Stimulated activated naive CD4-positive, alpha-beta T cell (primary cell): Measurements from ENCODE around the gene C10orf71.

Experiments
- DNase-seq, 6 experiments: peaks; one replicate each; lab custom pipeline; 2025; lab: John Stamatoyannopoulos, UW

The C10orf71 gene

GRCh38 chr10:49272251-49273081 is 26.5 kb upstream of the C10orf71 start:
- no peak for DNase-seq

GRCh38 chr10:49273082-49273465 is 25.9 kb upstream of the C10orf71 start:
- no peak for DNase-seq

DNA sequence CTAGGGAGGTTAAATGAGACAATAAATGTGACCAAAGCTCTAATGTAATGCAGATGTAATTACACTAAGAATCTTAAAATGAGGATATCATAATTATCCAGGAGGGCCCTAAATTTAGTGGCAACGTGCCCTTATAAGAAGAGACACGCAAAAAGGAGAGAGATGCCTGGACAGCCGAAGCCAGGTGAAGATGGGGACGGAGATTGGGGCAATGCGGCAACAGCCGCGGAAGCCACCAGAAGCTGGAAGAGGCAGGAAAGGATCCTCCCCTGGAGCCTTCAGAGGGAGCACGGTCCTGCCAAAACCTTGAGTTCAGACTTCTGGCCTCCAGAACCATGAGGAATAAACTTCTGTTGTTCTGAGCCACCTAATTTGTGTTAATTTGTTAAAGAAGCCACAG is 25.3 kb upstream of the C10orf71 start:
- no peak for DNase-seq

GRCh38 chr10:49274886-49275285 is 24.1 kb upstream of the C10orf71 start:
- no peak for DNase-seq

GRCh38 chr10:49275896-49276295 is 23.1 kb upstream of the C10orf71 start:
- no peak for DNase-seq

DNA sequence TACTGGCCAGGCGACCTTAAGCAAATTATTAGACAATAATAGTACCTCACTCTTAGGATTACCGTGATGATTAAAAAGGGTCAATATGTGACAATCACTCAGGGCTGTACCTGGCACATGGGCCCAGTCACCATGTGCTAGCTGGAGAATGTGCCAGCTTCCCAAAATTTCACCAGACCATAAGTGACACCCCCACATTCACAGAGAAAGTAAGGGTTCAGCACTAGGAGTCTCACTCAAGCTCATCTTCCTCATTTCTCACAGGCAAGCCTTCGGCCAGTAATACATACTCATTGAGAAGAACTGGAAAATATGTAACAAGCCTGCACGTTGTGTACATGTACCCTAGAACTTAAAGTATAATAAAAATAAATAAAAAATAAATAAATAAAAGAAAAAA is 22.4 kb upstream of the C10orf71 start:
- no peak for DNase-seq

- no peak for DNase-seq
Measured at GRCh38 chr10:49277973-49278372, 21.0 kb upstream of the C10orf71 start.

DNA sequence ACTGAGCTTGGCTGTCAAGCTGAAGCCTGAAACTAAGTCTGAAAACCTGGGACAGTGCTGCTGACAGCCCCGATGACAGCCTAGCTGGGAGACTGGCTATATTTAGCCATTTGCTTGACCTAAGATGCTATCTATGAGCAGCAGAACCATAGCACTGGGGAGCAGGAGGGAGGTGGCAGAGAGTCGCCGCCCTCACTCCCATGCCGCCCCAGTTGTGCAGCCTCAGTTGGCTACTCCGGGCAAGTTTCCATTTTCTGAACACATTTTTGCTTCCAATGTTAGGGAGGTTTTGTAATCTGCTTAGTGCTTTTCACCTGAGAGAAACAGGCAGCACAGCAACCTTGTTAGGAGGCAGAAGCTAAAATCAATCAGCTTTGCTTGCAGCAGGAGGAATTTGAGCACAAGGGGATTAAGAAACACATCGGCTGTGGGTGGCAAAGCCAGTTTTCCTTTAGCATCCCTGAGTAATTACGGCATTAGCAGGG is 20.4 kb upstream of the C10orf71 start:
- DNase-seq, result no peak

- no peak for DNase-seq
Measured at GRCh38 chr10:49279015-49279880, 19.7 kb upstream of the C10orf71 start.

DNA sequence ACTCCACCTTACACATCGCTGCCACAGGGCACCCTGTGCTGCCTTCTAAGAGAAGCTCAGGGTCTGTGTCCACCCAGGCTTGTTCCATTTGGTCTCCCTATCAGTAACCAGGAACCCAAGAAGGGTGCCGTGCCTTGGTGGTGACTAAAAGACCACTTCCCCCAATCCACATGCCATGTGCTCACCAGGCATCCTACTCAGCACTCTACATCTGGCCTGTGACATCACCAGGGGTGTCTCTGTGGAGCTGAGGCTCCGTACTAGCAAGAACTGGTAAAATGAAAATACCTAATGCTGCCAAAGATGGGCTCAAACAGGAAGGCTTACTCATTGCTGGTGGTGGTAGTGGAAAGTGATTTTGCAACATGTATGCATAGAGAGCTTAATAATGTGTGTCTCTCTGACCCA is 19.0 kb upstream of the C10orf71 start:
- no peak for DNase-seq

DNA sequence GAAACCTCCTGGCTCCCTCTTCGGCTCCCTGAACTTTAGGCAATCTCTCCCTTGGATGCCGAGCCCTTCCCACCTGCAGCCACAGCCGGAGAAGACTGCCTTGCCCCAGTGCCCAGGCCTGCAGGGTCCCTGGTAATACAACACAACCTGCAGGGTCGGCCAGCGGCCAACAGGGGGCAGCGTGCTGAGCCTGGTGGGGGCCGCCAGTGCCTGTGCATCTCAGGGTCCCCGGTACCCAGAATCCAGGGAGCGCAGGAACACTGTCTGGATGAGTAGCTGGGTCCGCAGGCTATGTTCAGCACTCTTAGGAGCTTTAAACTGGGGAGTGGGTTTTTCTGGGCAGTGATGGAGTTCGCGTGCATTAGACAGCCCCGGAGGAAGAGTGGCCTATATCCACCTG is 17.5 kb upstream of the C10orf71 start:
- no peak for DNase-seq

- DNase-seq, result no peak
Measured at GRCh38 chr10:49282306-49282705, 16.7 kb upstream of the C10orf71 start.

- DNase-seq, result no peak
Measured at GRCh38 chr10:49282879-49283341, 16.1 kb upstream of the C10orf71 start.

DNA sequence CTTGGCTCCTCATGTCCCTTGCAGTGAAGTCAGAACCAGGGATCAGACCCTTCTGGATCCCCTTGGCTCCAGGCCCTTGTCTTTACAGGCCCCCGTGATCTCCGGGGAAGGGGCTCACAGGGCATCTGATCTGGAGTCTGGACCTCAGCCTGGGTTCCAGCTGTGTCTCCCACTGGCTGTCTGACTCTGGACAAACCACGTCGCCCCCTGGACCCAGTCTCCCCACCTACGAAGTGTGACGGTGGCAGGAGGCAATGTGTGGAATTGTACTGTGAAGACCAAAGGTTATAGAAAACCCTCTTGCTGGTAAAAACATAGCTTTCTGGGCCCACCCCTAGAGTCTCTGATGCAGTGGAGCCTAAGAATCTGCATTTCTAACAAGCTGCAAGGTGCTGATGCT is 15.5 kb upstream of the C10orf71 start:
- DNase-seq, result no peak

DNA sequence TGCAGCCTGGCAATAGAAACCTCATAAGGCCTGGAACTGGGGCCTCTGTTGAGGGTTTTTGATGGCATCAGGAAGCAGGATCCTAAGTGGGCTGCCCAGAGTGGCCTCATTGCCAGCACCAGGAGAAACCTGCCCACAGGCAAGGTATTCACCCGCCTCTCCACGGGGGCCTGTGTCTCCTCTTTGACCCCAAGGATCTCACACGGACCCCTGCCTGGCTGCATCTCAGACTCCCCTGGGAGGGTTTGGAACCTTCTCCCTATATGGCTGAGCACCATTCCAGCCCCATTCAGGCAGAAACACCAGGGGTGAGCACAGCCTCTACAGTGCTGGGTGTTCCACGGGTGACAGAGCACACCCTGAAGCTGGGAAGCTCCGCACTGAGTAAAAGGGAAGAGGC is 14.6 kb upstream of the C10orf71 start:
- no peak for DNase-seq

DNA sequence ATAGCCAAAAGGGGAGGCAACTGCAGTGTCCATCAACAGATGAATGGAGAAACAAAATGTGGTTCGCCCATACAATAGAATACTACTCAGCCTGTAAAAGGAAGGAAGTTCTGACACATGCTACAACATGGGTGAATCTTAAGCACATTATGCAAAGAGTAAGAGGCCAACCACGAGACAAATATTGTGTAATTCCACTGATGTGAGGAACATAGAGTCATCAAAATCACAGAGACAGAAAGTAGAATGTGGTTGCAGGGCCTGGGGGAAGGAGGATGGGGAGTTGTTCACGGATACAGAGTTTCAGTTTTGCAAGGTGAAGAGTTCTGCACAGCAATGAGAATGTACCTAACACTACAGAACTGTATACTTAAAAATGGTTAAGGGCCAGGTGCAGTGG is 13.7 kb upstream of the C10orf71 start:
- DNase-seq, result no peak

GRCh38 chr10:49286686-49287085 is 12.3 kb upstream of the C10orf71 start:
- DNase-seq, result no peak

- DNase-seq, result no peak
Measured at GRCh38 chr10:49287689-49288340, 11.2 kb upstream of the C10orf71 start.

- no peak for DNase-seq
Measured at GRCh38 chr10:49288341-49289065, 10.5 kb upstream of the C10orf71 start.

- no peak for DNase-seq
Measured at GRCh38 chr10:49289480-49289879, 9.5 kb upstream of the C10orf71 start.

DNA sequence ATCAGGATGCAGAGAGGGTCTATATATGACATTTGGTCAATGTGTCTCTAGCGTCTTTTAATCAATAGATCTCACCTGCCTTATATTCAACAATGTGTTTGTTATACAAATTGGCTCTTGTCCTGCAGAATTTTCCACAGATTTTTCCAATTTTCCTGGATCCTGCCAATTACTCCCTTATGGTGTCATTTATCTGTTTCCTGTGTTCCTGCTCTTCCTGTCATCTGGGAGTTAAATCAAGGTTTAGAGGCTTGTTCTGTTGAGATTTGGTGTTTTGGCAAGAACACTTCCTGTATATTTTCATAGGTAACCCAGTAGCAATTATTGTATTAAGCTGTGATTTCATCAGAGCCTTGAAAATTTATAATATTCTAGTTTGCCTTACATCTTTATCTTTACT is 8.8 kb upstream of the C10orf71 start:
- DNase-seq, result no peak

DNA sequence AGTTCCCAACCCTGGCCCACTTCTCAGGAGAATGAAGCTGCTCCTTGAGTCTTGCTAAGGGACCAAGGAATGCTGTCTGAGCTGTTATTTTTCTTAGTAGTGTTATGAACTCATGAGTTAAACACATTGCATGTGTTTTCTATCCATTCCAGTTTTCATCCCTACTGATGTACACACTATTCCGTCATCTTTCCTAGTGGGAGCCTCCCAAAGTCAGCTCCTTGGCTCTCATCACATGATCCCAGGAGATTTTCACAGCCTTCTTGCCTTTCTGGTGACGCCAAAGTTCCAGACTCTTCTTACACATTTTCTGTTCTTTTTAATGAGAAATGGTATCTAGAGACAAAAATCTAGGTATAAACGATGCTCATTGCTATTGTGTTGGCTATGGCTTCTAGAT is 8.4 kb upstream of the C10orf71 start:
- no peak for DNase-seq
